ENCODE results near the gene DICER1.

The DICER1 gene

DNA sequence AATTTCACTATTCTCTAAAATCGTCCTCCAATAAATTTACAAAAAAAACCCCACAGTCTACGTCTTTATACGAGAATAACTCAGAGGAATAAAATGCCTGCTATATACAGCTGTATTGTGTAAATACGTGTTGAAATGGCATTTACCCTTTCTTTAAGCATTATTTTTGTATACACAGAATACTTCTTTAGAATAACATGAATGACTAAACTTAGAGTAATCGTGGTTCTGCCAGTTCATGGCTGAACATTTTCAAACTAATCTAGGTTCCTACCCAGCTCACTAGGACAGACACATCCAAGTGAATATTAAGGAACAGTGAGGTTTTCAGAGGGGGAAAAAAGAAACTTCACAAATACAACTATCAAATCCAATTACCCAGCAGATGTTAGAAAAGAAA is 24.6 kb downstream of the DICER1 start:
- peaks cover 23% of the 10 kb centered on the region for H3K36me3 ChIP-seq (ENCODE audit: insufficient read depth, low read length)
- no peaks in the 10 kb centered on the region for H3K27me3 ChIP-seq (ENCODE audit: control insufficient read depth, insufficient read depth, low read length)
- no peak overlapping the region for H3K4me3 ChIP-seq (ENCODE audit: low read length)
- no peak overlapping the region for H3K9ac ChIP-seq (ENCODE audit: low read depth, low read length)
- no peaks in the 10 kb centered on the region for H3K9me3 ChIP-seq (replicated peaks; ENCODE audit: low read length)
- H3K4me1 ChIP-seq (ENCODE audit: control insufficient read depth, insufficient read depth, low read length), result peaks cover 13% of the 10 kb centered on the region
- no peak overlapping the region for H3K4me2 ChIP-seq (ENCODE audit: low read length)

DNA sequence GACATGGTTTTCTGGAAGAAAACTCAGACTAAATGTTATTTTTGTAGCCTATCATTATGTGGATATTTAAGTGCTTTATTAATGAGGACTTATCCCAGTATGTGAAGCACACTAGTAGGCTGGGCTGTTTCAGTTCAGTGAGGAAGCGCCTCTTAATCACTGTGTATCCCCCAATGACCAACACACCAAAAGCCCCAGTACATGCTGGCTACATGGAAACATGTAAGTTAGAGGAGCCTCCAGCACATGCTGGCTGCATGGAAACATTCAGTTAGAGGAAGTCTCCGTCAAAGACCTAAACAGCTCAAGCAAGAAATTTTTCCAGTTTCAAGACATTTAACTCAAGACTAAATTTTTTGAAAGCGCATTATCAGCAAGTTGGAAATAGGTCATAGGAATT is 26.8 kb downstream of the DICER1 start:
- peaks cover 28% of the 10 kb centered on the region for H3K36me3 ChIP-seq (ENCODE audit: insufficient read depth, low read length)
- H3K27me3 ChIP-seq (ENCODE audit: control insufficient read depth, insufficient read depth, low read length), result no peaks in the 10 kb centered on the region
- H3K9me3 ChIP-seq (replicated peaks; ENCODE audit: low read length), result no peaks in the 10 kb centered on the region
- H3K4me3 ChIP-seq (ENCODE audit: low read length), result no peak overlapping the region
- H3K4me2 ChIP-seq (ENCODE audit: low read length), result no peak overlapping the region
- H3K9ac ChIP-seq (ENCODE audit: low read depth, low read length), result no peak overlapping the region
- H3K4me1 ChIP-seq (ENCODE audit: control insufficient read depth, insufficient read depth, low read length), result peaks cover 11% of the 10 kb centered on the region

DNA sequence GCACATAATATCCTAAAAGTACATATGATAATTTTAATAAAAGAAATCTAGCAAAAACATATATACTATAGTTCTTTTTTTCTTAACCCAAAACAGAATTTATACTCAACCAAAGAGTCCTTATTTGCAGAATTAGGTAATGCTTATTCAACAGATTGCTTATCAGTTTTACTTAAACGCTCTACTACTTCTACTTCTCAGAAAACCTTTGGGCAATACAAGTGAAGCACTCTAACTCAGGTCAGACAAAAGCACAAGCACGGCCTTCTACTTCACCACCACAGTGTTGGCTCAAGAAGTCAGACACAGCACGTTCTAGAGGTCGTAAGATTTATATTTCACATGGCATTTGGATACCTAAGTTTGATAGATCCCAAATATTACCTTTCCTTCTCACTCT is 29.2 kb downstream of the DICER1 start:
- Histone ChIP-seq H3K4me2 (ENCODE audit: low read length) (no peak overlapping the region), H3K36me3 (ENCODE audit: insufficient read depth, low read length) (peaks cover 47% of the 10 kb centered on the region), H3K9me3 (replicated peaks; ENCODE audit: low read length) (no peaks in the 10 kb centered on the region), H3K9ac (ENCODE audit: low read depth, low read length) (no peak overlapping the region), H3K4me3 (ENCODE audit: low read length) (no peak overlapping the region), H3K4me1 (ENCODE audit: control insufficient read depth, insufficient read depth, low read length) (peaks cover 7% of the 10 kb centered on the region), H3K27me3 (ENCODE audit: control insufficient read depth, insufficient read depth, low read length) (no peaks in the 10 kb centered on the region)

DNA sequence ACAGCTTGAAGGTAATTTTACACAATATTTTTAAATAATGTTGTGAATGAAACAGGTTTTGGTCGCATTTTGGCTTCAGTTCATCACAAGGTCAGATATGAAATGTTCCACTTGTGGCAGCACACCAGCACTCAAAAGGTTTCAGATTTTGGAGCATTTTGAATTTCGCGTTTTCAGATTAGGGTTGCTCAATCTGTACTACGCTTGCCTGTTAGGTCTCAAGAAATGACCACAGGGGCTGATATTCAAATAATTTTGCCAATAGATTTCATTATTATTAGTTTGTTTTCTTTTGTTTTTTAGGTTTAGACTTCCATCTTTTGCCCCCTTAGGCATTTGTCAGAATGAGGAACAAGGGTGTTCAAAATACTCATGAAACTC is 29.8 kb downstream of the DICER1 start:
- Histone ChIP-seq H3K4me1 (ENCODE audit: control insufficient read depth, insufficient read depth, low read length) (peaks cover under 1% of the 10 kb centered on the region), H3K4me3 (ENCODE audit: low read length) (no peak overlapping the region), H3K9me3 (replicated peaks; ENCODE audit: low read length) (no peaks in the 10 kb centered on the region), H3K27me3 (ENCODE audit: control insufficient read depth, insufficient read depth, low read length) (no peaks in the 10 kb centered on the region), H3K36me3 (ENCODE audit: insufficient read depth, low read length) (peaks cover 48% of the 10 kb centered on the region), H3K9ac (ENCODE audit: low read depth, low read length) (no peak overlapping the region), H3K4me2 (ENCODE audit: low read length) (no peak overlapping the region)

DNA sequence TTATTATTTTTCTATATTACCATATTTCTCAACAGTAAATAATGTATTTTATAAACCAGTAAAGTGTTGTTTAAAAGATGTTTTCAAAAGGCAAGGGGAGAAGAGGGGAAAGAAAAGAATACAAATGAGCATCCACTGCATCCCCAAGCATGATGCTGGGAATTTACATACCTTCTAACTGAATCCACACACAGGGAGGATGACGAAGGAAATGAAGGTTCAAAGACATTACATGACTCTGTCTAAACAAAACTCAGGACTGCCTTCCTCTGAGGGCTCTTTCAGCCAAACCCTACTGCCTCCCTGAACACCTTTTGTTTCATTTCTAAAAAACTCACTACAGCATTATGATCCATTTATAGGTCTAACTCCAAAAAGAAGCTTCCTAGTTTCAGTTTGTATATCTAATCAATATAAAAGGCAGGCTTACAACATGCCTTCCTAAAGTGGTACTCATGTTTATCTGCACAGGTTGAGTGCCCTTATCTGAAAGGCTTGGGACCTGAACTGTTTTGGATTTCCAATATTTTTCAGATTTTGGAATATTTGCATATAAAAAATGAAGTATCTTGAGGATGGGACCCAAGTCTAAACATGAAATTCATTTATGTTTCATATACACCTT is 30.3 kb downstream of the DICER1 start:
- Histone ChIP-seq H3K27me3 (ENCODE audit: control insufficient read depth, insufficient read depth, low read length) (no peaks in the 10 kb centered on the region), H3K9me3 (replicated peaks; ENCODE audit: low read length) (no peaks in the 10 kb centered on the region), H3K4me2 (ENCODE audit: low read length) (no peak overlapping the region), H3K36me3 (ENCODE audit: insufficient read depth, low read length) (peaks cover 45% of the 10 kb centered on the region), H3K4me3 (ENCODE audit: low read length) (no peak overlapping the region), H3K9ac (ENCODE audit: low read depth, low read length) (no peak overlapping the region), H3K4me1 (ENCODE audit: control insufficient read depth, insufficient read depth, low read length) (peaks cover 4% of the 10 kb centered on the region)

DNA sequence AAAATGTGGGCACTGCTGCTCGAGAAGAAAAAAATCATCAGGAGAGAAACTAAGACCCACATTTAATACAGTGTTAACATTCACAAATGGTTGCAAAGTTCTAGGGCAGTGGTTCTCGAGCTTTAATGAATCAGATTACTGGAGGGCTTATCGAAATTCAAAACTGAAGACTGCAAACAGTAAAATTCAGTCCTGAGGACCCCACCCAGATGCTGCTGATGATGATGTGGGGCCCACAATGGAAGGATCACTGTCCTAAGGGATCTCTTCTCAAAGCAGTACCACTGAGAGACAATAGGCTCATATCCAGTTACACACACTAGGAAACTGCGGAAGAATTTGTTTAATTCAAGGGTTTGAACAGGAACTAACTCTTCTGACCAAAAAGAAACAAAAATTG is 31.4 kb downstream of the DICER1 start:
- Histone ChIP-seq H3K4me2 (ENCODE audit: low read length) (no peak overlapping the region), H3K4me3 (ENCODE audit: low read length) (no peak overlapping the region), H3K27me3 (ENCODE audit: control insufficient read depth, insufficient read depth, low read length) (no peaks in the 10 kb centered on the region), H3K9ac (ENCODE audit: low read depth, low read length) (no peak overlapping the region), H3K4me1 (ENCODE audit: control insufficient read depth, insufficient read depth, low read length) (peaks cover 4% of the 10 kb centered on the region), H3K9me3 (replicated peaks; ENCODE audit: low read length) (no peaks in the 10 kb centered on the region), H3K36me3 (ENCODE audit: insufficient read depth, low read length) (peaks cover 45% of the 10 kb centered on the region)

DNA sequence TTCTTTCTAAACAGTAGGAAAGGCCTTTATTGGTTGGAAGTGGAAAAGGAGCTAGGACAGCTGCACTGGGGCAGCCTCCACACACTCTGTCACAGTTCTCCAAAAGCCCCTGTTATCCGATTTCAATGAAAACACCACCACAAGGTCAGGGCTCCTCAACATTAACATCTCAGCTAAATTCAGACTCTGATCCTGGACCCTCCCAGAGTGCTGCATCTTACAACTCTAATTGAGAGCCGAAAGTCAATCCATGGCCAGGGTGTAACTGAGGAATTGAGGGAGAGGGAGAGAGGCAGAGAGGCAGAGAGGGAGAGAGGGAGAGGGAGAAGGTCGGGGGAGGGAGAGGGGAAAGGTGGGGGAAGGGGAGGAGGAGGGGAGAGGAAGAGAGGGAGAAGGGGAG is 32.1 kb downstream of the DICER1 start:
- Histone ChIP-seq H3K36me3 (ENCODE audit: insufficient read depth, low read length) (peaks cover 39% of the 10 kb centered on the region), H3K9me3 (replicated peaks; ENCODE audit: low read length) (no peaks in the 10 kb centered on the region), H3K4me2 (ENCODE audit: low read length) (no peak overlapping the region), H3K9ac (ENCODE audit: low read depth, low read length) (no peak overlapping the region), H3K27me3 (ENCODE audit: control insufficient read depth, insufficient read depth, low read length) (no peaks in the 10 kb centered on the region), H3K4me3 (ENCODE audit: low read length) (no peak overlapping the region), H3K4me1 (ENCODE audit: control insufficient read depth, insufficient read depth, low read length) (peaks cover 4% of the 10 kb centered on the region)

DNA sequence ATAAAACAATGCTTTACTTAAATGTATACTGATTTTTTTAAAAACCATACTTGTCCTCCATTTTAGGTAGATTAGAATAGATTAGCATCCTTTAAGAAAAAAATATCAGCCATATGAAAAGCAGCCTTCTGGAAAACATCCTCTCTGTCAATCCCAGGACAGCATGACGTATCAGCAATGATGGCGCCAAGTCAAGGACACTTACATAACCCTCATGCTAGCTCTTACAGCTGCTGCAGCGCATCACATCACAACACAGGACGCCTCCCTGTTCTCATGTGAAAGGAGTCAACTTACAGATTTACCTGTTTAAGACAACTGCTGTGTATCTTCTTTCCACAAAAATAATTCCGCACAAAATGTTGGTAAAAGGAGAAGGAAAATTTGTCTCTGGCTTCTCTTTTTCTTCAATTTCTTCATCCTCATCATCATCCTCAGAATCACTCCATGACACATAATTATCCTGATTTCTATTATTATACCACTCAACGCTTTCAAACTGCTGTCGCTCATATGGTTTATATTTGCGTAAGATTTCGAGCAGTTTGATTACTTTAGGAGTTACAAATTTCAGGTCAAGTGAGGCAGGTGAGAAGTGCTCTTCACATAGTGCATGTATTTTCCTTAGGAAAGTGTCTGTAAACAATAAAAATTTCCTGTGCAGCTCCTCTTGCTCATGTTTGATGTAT is 33.3 kb downstream of the DICER1 start:
- Histone ChIP-seq H3K27me3 (ENCODE audit: control insufficient read depth, insufficient read depth, low read length) (no peaks in the 10 kb centered on the region), H3K9ac (ENCODE audit: low read depth, low read length) (no peak overlapping the region), H3K4me3 (ENCODE audit: low read length) (no peak overlapping the region), H3K4me2 (ENCODE audit: low read length) (no peak overlapping the region), H3K36me3 (ENCODE audit: insufficient read depth, low read length) (peaks cover 29% of the 10 kb centered on the region), H3K9me3 (replicated peaks; ENCODE audit: low read length) (no peaks in the 10 kb centered on the region), H3K4me1 (ENCODE audit: control insufficient read depth, insufficient read depth, low read length) (peaks cover 4% of the 10 kb centered on the region)

DNA sequence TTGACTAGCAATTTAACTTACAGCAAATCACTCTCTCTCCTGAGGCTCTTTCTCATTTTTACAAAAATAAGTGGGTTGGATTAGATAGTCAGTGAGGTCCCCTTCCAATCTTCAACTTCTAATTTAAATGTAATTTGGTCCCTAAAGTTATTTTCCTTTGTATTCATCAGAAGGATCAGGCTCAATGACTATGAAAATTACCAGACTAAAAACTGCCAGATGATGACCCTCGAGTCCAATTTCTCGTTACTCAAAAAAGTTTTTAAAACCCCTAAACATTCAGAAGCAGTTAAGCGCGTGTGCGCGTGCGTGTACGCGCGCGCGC is 34.7 kb downstream of the DICER1 start:
- Histone ChIP-seq H3K27me3 (ENCODE audit: control insufficient read depth, insufficient read depth, low read length) (no peaks in the 10 kb centered on the region), H3K4me1 (ENCODE audit: control insufficient read depth, insufficient read depth, low read length) (peaks cover 13% of the 10 kb centered on the region), H3K36me3 (ENCODE audit: insufficient read depth, low read length) (peaks cover 25% of the 10 kb centered on the region), H3K4me2 (ENCODE audit: low read length) (no peak overlapping the region), H3K4me3 (ENCODE audit: low read length) (no peak overlapping the region), H3K9me3 (replicated peaks; ENCODE audit: low read length) (no peaks in the 10 kb centered on the region), H3K9ac (ENCODE audit: low read depth, low read length) (no peak overlapping the region)

DNA sequence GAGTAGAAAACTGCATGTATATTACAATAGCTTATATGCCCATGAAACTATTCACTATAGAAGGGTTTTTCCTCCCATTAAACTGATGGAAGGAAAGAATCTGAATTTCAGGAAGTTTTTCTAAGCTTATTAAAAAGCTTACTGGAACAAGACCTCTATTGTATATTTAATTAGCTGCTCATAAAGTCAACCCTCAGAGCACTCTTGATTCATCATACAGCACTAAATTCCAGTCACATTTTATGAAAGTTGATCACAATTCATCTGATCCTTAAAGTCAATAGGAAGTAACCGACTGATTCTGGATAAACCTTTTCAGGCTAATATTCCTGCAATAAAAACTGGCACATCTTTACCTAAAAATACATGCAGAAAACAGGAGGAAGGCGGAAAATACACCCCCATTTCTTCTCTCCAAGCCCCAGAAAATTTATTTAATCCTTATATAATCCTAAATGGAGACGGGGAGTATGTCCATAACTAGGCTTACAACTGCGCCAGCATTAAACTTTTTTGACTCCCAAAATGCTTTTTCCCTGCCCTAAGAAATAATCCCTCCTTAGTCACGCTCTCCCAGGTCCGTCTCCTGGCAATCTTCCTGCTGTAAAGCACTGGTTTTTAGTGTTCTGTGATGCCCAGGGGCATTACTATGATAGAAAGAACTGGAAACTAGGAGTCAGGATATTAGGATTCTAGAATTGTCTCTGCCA is 35.3 kb downstream of the DICER1 start:
- H3K4me3 ChIP-seq (ENCODE audit: low read length), result no peak overlapping the region
- peaks cover 13% of the 10 kb centered on the region for H3K4me1 ChIP-seq (ENCODE audit: control insufficient read depth, insufficient read depth, low read length)
- no peak overlapping the region for H3K9ac ChIP-seq (ENCODE audit: low read depth, low read length)
- H3K36me3 ChIP-seq (ENCODE audit: insufficient read depth, low read length), result peaks cover 25% of the 10 kb centered on the region
- no peaks in the 10 kb centered on the region for H3K27me3 ChIP-seq (ENCODE audit: control insufficient read depth, insufficient read depth, low read length)
- no peak overlapping the region for H3K4me2 ChIP-seq (ENCODE audit: low read length)
- H3K9me3 ChIP-seq (replicated peaks; ENCODE audit: low read length), result no peaks in the 10 kb centered on the region

DNA sequence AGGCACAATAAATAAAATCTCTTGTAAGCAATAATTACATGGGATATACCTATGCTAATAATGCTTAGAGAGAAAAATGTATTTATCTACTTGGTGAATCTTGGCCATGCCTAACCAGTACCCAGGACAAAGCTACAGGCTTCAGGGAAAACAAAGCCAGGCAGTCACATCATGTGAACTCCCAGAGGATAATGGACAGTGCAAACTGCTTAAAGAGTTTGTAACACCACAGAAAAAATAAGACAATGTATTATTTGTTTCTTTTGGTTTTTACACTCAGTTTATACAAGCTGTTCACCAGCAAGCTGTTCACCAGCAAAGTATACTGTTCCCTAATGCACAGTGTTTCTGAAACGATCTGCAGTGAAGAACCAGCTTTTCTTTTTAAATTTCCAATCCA is 38.0 kb downstream of the DICER1 start:
- no peak overlapping the region for H3K4me3 ChIP-seq (ENCODE audit: low read length)
- H3K4me2 ChIP-seq (ENCODE audit: low read length), result no peak overlapping the region
- peaks cover 13% of the 10 kb centered on the region for H3K4me1 ChIP-seq (ENCODE audit: control insufficient read depth, insufficient read depth, low read length)
- H3K9ac ChIP-seq (ENCODE audit: low read depth, low read length), result no peak overlapping the region
- H3K36me3 ChIP-seq (ENCODE audit: insufficient read depth, low read length), result peaks cover 32% of the 10 kb centered on the region
- H3K27me3 ChIP-seq (ENCODE audit: control insufficient read depth, insufficient read depth, low read length), result no peaks in the 10 kb centered on the region
- H3K9me3 ChIP-seq (replicated peaks; ENCODE audit: low read length), result no peaks in the 10 kb centered on the region
